DMS114 treated with DMSO at 0.1 percent for 48 hours (cell line): Measurements from ENCODE around the gene URM1.

Source experiments
- DNase-seq: peaks from one replicate; lab custom pipeline; 2025; ENCODE audit not compliant: unreplicated experiment; lab: John Stamatoyannopoulos, UW

The URM1 gene

DNA sequence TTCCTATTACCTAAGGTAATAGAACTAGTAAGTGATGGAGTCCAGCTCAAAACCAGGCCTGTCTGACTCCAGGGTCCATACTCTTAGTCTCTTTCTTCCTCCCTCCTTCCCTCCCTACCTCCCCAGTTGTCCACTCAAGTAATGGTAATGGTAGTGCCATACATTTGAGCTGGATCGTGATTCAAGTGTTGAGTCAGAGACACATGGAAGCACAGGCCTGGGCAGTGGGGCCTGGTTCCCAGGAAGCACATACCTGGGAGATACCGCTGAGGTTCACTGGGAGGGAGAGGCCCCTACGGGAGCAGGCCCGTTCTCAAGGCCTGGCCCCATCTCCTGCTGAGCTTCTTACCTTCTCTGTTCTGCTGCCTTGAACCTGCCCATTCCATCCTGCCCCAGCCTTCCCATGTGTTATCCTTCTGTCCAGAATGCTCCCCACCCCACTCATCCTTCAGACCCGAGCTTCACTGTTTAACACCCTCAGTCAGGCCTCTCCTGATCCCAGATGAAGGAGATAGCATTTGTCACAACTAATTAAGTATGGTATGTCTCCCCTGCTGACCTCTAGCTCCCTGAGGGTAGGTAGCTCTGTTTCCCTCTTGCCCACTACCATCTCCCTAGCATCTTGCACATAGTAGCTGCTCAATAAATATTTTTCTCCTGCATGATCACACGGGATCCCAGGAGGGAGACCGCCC, 13.8 kb downstream of the URM1 start:
- no peak for DNase-seq

DNA sequence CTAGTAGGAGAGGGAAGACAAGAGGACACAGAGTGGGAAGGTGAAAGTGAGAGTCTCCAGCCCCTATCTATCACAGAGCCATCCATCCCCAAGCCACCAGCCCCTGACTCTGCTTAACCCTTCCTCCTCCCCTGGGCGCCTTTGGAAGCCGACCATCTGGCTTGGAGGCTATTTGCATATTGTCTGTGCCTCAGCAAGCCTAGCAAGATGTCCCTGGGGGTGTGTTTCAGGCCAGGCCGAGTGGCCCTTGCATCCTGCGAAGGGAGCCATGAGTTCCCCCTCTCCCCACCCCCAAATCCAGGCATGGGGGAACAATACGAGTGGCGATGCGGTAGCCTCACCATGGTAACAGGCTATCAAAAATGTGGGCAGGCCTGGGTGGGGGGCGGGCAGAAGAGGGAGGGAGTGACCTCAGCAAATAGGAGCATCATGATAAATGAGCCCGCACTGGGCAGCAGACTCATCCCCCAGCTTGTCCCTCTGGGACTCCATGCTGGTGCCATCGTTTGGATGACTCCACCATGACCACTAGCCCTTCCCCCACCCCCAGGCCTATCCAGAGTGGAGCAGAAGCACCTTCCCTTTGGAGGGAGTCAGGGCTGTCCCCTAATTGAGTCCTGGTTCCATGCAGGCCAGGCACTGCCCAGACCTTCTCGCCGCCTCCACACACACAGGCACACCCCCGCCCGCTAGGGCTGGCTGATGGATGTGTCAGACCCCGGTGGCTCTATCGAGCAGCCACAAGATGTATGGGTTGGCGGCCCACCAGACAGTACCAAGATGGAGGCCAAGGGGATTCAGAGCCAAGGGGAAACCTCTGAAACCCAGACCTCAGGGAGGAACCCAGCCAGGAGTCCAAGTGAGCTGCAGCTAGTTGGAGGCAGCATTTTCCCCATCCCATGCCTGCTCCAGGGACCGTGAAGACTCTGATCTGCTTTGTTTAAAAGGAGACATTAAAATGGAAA, 14.6 kb downstream of the URM1 start:
- no peak for DNase-seq

- DNase-seq, result no peak
These were observed 17.0 kb downstream of the URM1 start for GRCh38 chr9:128388150-128388549.

DNA sequence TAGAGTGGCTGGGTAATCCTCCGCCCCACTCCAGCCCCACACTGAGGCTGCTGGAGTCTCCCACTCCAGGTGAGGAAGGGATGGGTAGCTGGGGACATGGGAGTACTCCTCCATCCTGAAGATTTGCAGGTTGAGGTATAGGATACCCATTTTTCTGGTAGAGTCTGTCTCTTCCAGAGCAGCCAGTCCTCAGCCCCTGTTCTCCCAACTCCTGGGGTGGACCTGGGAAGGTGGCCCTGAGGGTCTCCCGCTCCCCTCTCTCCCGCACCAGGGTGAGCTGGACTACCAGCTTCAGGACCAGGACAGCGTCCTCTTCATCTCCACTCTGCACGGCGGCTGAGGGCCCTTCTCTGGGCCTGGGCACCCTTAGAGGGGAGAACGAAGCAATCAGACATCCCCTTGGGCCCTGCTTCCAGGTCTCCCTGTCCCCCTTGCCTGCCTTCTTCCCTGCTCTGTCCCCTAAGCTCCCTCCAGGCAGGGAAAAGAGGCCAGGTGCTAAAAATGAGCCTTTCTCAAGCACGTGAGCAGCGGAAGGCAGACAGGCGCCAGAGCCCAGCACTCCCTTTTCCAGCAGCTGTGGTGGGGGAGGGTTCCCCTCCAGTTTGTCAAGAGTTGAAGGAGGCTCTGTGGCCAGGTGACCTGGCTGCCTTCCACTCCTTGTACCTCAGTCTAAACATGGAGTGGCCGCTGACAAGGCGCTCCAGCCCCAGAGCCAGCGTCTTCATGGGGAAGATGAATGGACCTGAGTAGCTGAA, 18.4 kb downstream of the URM1 start:
- no peak for DNase-seq

DNA sequence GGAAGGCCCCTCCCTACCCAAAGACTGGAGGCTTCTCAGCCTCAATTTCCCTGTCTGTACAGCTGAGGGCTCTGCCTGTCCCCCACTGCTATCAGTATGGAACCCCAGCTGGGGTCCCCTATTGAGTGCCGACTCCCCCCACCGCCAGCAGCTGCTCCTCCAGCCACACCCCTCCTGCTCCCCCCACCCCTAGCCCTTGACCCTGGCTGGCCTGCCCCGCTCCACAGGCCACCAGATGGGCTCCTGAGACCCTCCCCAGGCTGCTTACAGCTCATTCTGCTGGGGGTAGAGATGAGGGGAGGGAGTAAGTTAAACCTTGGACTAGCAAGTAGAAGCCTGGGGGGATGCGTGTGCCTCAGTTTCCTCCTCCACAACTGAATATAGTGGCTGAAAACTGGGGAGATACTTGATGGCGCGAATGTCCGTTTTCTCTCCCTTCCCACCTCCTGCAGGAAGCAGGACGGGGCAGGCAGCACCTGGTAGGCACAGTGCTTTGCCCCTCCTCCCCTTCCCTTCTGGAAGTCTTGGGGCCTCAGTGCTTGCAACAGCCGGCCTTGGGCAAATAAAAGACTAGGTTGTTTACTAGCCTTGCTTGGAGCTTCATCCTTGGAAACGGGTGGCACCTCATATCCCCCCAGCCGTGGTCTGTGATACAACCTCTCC, 19.1 kb downstream of the URM1 start:
- DNase-seq, result no peak

DNA sequence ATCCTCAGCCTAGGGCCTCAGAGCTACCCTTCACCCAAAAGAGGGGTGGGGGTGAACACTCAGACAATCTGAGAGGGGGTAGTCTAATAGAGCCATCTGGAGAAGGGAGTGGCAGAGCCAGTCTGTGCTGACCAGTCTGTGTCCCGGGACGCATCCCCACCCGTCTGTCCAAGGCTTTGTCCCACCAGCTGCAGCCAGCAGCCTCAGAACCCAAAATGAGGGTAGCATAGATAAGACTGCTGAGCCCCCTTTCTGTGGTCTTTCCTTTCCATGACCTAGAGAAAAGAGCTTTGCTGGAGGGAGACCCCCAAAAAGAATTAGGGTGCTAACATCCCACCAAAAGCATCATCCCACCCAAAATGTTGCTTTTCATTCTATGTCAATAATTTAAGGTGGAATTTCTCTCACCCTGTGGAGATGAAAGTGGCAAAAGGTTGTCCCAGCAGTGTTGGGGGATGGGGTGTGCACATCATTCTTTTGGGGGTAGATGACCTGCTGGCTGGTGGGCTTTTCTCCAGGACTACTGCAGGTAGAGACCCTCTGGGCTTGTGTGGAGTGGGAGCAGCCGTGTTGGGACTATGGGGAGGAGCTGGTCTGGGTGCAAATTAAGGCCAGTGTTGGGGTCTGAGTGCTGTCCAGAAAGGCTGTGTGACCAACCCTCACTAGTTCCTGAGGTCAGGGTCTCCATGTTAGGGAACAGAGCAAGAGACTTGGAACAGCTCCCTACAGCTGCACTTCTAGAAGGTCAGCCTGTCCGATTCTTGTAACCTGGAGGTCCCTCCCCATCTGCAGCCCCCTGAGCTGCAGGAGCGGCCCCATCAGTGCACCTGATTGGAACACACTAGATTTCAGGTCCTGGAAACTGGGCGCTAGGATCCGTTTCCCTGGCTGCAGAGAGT, 19.9 kb downstream of the URM1 start:
- no peak for DNase-seq

DNA sequence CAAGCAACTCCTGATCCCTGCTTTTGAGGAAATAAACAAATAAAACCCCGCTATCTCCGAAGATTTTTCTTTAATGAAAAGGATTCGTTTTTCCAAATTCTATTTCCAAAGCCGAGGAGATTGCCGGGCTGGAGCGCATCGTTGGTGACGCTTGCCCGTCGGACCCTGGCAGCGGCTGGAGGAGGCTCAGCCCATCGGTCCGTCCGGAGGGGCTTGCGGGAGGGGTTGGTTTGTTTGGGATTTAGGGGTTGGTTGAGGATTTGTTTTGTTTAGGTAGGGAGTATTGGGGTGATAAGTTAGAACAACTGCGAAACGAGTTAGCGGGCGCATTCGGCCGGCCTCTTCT, 20.8 kb downstream of the URM1 start:
- DNase-seq, result no peak

DNA sequence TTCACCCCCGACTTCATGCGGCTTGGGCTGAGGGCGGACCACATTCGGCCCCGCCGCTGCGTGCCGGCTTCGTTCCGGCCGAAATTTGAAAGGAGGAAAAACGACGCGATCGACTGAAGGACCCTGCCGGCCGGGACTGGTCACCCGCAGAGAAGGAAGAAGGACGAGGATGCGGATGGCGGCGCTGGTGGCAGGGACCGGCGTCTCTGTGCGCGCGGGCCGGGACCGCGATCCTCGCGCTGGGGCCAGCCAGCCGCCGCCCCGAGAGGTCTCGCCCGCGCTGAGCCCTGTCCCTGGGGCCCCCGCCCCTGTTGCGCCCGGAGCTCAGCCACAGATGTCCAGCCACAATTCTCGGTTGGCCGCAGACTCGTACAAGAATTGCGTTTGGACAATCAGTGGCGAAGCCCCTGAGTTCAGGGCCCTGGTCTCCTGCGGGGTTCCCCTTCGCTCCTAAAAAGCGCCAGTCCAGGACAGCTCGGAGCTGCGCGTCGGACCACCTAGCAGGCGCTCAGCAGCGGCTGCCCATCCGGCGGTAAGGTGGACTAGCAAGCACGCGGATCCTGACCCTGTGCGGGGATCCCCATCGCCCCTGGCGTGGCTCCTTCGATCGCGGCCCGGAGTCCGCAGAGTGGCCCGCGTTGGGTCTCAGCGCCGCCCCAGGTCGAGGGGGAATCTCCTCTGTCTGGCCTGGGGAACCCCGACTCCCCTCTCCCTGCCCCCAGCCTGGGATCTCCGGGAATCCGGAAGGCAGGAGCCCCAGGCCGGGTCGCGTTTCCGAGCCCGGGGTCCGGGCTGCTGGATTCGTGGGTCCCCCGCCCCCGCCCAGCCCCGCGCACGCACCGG, 21.3 kb downstream of the URM1 start:
- no peak for DNase-seq

DNA sequence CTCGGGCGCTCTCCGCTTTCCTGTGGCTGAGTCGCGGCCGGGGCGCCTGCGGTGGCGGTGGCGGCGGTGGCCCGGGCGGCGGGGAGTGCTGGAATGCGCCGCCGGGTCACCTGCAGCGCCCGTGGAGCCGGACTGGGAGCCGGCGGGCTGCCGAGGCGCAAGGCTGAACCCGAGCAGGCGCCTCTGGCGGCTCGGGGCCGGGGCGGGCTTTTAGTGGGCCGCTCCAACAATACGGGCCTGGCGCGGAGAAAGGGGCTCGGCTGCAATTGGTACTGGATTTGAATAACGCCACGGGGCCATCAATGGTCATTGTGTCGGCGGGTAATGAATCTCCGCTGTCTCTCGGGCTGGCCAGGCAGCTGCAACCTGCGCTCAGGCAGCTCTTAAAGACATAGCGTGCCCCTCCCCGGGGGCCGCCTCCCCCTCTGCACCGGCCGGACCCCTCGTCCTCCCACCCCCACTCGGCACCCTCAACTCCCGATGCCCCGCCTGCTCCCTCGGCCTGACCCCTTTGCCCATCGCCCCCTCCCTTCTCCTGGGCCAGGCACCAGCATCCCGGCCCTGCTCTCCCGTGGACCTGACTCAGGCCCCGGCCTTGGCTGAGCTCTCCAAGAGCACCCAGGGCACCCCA, 22.1 kb downstream of the URM1 start:
- DNase-seq, result no peak

DNA sequence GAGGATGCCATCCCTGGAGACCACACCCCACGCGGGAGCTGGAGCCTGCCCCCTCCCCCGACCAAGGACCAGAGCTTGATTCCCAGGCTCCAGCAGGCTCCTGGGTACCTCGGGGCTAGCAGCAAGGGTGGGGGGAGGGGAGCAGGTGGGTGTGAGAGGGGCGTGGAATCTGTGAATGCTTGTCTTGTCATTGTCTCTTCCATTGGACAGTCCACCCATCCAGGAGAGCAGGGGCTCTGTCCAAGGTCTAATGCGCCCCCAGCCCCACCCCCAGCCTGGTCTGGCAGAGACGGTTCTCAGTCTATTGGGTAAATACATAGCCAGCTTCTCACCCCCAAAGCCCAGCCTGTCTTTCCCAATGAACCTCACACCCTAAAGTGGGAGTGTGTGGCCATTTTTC, 22.8 kb downstream of the URM1 start:
- no peak for DNase-seq

GRCh38 chr9:128394379-128395168, 23.4 kb downstream of the URM1 start:
- no peak for DNase-seq

DNA sequence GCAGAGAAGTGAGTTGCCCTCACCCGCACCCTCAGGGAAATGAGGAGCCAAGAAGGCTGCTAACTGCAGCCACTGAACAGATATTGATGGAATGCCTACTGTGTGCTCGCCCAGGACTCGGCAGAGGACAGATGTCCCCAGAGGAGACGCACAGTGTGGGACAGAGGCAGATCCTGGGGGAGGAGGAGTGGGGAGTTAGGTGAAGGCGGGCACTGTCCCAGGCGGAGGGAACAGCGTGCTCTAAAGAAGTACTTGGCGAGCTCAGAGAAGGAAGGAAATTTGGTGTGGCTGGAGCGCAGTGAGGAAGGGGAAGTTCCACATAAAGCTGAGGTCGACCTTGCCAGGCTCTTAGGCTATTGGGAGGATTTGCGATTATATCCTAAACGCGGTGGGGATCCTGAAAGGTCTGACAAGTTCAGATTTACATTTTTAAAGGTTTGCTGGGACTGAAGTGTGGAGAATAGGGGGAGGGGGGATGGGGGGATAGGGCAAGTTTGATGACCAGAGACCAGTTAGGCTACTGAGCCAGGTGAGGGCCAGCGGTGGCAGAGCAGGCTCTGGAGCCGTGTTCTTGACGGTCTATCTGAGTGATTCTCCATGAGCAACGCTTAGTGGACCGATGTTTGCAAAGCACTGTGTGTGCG, 25.9 kb downstream of the URM1 start:
- DNase-seq, result no peak

GRCh38 chr9:128397831-128398230, 26.7 kb downstream of the URM1 start:
- no peak for DNase-seq

GRCh38 chr9:128399861-128400260, 28.7 kb downstream of the URM1 start:
- no peak for DNase-seq

DNA sequence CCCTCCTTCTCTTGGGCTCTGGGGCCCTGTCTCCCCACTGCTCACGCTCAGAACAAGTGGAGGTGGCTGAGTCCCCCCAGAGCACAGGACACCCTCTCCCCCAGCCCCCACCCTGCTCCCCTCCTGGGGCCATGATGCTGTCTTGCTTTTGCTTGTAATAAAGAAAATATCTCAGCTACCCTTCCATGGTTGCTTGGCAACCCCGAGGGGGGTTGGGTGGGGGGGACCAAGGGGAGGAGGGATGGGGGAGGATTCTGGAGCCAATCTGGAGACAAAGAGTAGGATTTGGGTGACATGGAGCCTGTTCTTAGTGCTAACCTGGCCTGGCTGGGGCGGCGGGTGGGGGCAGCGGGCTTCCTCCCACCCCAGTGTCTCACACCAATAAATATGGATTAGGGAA, 33.4 kb downstream of the URM1 start:
- no peak for DNase-seq

DNA sequence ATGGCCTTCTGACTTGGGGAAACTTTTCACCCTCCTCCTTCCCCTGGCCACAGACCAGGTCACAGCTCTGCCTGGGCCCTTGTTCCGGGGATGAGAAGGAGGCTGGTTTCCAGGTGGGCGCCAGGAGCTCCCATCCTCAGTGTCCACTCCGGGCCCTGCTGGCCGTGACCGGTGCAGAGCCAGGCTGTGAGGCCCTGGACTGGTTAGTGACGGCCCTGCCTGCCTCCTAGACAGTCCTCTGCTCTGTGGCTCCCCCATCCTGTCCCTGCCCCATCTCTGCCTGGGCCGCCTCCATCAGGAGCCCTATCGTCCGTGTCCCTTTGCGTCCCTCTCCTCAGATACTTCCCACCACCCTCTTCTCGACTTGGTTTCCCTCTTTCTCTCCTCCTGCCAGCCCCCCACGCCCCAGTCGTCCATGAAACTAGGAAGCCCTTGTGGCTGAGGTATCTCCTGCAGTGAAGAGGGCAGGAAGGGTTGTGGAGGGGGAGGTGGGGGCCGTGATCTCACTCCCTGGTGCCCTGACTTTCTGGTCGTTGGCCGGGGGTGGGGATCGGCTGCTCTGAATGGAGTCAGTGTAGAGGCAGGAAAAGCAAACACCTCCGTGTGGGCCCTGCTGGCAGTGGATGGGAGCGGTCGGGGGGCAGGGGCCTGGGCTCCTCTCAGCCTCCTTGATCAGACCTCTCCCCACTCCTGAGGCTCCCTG, 34.1 kb downstream of the URM1 start:
- DNase-seq, result no peak

- DNase-seq, result no peak
These were observed 34.6 kb downstream of the URM1 start for GRCh38 chr9:128405780-128406171.
